Measurements from ENCODE around the gene CBARP. TPM values are rescaled to one million over a fixed set of nuclear protein-coding genes. Genes with fewer than 3 reads are reported as not detected.
A peak's percentile ranks its signal among the peaks of the same experiment; 100 is the strongest.

The CBARP gene
- total and polyA plus RNA-seq, 2 of the 4 experiments (the other 2 are of a cell fraction), result 0.18 to 3.9 TPM

DNA sequence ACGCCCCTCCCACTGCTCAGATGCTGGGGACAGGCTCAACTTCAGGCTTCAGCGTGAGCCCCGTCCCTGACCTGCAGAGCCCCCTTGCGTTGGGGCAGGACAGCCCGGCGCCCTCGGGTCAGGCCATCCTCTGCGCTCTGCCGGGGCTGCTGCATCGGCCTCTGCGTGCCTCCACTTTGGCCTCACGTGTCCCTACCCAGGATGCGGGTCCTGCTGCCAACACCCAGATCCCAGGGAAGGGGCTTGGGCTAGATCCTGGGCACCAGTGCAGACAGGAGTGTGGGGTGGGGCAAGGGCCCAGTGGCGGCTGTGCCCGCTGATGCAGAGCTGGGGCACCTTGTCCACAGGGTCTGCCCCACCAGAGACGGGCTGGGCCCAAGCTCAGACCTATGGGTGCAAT, 13.0 kb downstream of the CBARP start:
- no peak overlapping the region for H3K4ac ChIP-seq (ENCODE audit: low read depth, low read length)
- no peak overlapping the region for H2AK5ac ChIP-seq (ENCODE audit: low read depth, low read length)
- WGBS, 2 experiments (ENCODE audit: extremely low coverage in 2 of 2, insufficient read length in 1 of 2), result 100% methylated on average over 2 of the region's 16 CpGs; no CpG with 5 or more reads in 1 of the 2 experiments
- H2AFZ ChIP-seq (replicated peaks; ENCODE audit: low read length, poor library complexity), result no peak overlapping the region
- H3K9me3 ChIP-seq (ENCODE audit: control insufficient read depth, insufficient read depth, low read length), result no peaks in the 10 kb centered on the region
- H2BK20ac ChIP-seq (ENCODE audit: low read depth, low read length), result no peak overlapping the region
- TF ChIP-seq BHLHE40 (IDR thresholded peaks at IDR 0.05; ENCODE audit: low read depth, low read length) (no peak), MXI1 (IDR thresholded peaks at IDR 0.05; ENCODE audit: borderline replicate concordance, low read depth, low read length) (no peak), RAD21 (IDR thresholded peaks at IDR 0.05; ENCODE audit: low read length) (no peak), CEBPB (IDR thresholded peaks at IDR 0.05; ENCODE audit: low read depth, low read length) (no peak), RCOR1 (IDR thresholded peaks at IDR 0.05; ENCODE audit: insufficient replicate concordance, low read length) (no peak), CHD1 (IDR thresholded peaks at IDR 0.05; ENCODE audit: low read depth, low read length) (no peak), POLR2A (IDR thresholded peaks at IDR 0.05; ENCODE audit: low read depth, low read length) (no peak), MAFK (IDR thresholded peaks at IDR 0.05; ENCODE audit: low read depth, low read length) (no peak), FOS (IDR thresholded peaks at IDR 0.05; ENCODE audit: low read depth, low read length) (no peak), NFE2L2 (IDR thresholded peaks at IDR 0.05; ENCODE audit: low read depth, low read length) (no peak), RFX5 (IDR thresholded peaks at IDR 0.05; ENCODE audit: low read depth, low read length) (no peak), SMC3 (IDR thresholded peaks at IDR 0.05; ENCODE audit: low read depth, low read length) (no peak), MAZ (IDR thresholded peaks at IDR 0.05; ENCODE audit: borderline replicate concordance, low read depth, low read length) (no peak)
- TF ChIP-seq, protein P1, sequence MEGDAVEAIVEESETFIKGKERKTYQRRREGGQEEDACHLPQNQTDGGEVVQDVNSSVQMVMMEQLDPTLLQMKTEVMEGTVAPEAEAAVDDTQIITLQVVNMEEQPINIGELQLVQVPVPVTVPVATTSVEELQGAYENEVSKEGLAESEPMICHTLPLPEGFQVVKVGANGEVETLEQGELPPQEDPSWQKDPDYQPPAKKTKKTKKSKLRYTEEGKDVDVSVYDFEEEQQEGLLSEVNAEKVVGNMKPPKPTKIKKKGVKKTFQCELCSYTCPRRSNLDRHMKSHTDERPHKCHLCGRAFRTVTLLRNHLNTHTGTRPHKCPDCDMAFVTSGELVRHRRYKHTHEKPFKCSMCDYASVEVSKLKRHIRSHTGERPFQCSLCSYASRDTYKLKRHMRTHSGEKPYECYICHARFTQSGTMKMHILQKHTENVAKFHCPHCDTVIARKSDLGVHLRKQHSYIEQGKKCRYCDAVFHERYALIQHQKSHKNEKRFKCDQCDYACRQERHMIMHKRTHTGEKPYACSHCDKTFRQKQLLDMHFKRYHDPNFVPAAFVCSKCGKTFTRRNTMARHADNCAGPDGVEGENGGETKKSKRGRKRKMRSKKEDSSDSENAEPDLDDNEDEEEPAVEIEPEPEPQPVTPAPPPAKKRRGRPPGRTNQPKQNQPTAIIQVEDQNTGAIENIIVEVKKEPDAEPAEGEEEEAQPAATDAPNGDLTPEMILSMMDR (conservative IDR thresholded peaks at IDR 0.05; ENCODE audit: low read depth, low read length), result no peak
- TF ChIP-seq, protein P2, sequence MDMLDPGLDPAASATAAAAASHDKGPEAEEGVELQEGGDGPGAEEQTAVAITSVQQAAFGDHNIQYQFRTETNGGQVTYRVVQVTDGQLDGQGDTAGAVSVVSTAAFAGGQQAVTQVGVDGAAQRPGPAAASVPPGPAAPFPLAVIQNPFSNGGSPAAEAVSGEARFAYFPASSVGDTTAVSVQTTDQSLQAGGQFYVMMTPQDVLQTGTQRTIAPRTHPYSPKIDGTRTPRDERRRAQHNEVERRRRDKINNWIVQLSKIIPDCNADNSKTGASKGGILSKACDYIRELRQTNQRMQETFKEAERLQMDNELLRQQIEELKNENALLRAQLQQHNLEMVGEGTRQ (IDR thresholded peaks at IDR 0.05; ENCODE audit: low read depth, low read length), result no peak
- TF ChIP-seq, protein P3, sequence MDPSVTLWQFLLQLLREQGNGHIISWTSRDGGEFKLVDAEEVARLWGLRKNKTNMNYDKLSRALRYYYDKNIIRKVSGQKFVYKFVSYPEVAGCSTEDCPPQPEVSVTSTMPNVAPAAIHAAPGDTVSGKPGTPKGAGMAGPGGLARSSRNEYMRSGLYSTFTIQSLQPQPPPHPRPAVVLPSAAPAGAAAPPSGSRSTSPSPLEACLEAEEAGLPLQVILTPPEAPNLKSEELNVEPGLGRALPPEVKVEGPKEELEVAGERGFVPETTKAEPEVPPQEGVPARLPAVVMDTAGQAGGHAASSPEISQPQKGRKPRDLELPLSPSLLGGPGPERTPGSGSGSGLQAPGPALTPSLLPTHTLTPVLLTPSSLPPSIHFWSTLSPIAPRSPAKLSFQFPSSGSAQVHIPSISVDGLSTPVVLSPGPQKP (IDR thresholded peaks at IDR 0.05; ENCODE audit: borderline replicate concordance, low read depth, low read length), result no peak
- no peak overlapping the region for H3K14ac ChIP-seq (replicated peaks; ENCODE audit: low read depth, low read length)
- no peaks in the 10 kb centered on the region for H3K9me1 ChIP-seq (ENCODE audit: insufficient read depth, low read length)
- peak overlapping the region; percentile 28 for H2AK9ac ChIP-seq (replicated peaks; ENCODE audit: low read depth, low read length, poor library complexity)
- no peak overlapping the region for H2BK5ac ChIP-seq (ENCODE audit: low read depth, low read length, poor library complexity, severe bottlenecking)
- H2BK120ac ChIP-seq (ENCODE audit: low read depth, low read length), result no peak overlapping the region
- no peak overlapping the region for H3K4me3 ChIP-seq (ENCODE audit: insufficient read depth, low read depth, low read length)
- intact Hi-C loops (cut with micrococcal nuclease), result no loop called here
- no peak overlapping the region for H4K91ac ChIP-seq (ENCODE audit: insufficient read depth, low read depth, low read length)
- ATAC-seq (ENCODE audit: low read depth) (no peak), DNase-seq (no peak)
- no peak overlapping the region for H2BK15ac ChIP-seq (ENCODE audit: low read depth, low read length)
- no peak overlapping the region for H3K9ac ChIP-seq (ENCODE audit: low read depth, low read length)
- no peak overlapping the region for H4K8ac ChIP-seq (ENCODE audit: low read depth in 2 of 2, low read length in 2 of 2)
- no peak overlapping the region for H3K4me2 ChIP-seq (ENCODE audit: low read depth, low read length)
- peaks cover 56% of the 10 kb centered on the region for H3K36me3 ChIP-seq (ENCODE audit: control insufficient read depth, insufficient read depth, low read length)
- no peak overlapping the region for H4K5ac ChIP-seq (ENCODE audit: low read depth, low read length)
- no TSS peak for BruUV-seq (replicated peaks)
- ChIA-PET CTCF (no interaction called here), POLR2A (ENCODE audit: unreplicated experiment) (no interaction called here)
- no peak overlapping the region for H3K23ac ChIP-seq (ENCODE audit: low read depth, low read length)
- H3K27me3 ChIP-seq (ENCODE audit: control insufficient read depth, insufficient read depth, low read length), result no peaks in the 10 kb centered on the region
- H3K56ac ChIP-seq (ENCODE audit: extremely low read depth, insufficient read depth, low read length), result no peak overlapping the region
- H3K27ac ChIP-seq (ENCODE audit: insufficient read depth, low read length), result no peak overlapping the region
- no peak overlapping the region for H3K18ac ChIP-seq (ENCODE audit: low read depth, low read length)
- peaks cover 6 to 30% of the 10 kb centered on the region in 2 experiments; a peak in 2 of 4 replicates for H3K79me1 ChIP-seq (ENCODE audit: low read depth in 1 of 2, low read length in 2 of 2)
- no peaks in the 10 kb centered on the region for H3K4me1 ChIP-seq (ENCODE audit: control insufficient read depth, insufficient read depth, low read length)
- dilution Hi-C loops (cut with HindIII; ENCODE audit: low sequenced_read_pairs, unreplicated experiment), result no loop called here
- in situ Hi-C loops (cut with MboI; ENCODE audit: low sequenced_read_pairs), result no loop called here
- H4K20me1 ChIP-seq (ENCODE audit: insufficient read depth, low read length), result peaks cover 13% of the 10 kb centered on the region
